Thymus (tissue), 11 donors: ENCODE measurements around the gene SHH. TPM values are rescaled to one million over a fixed set of nuclear protein-coding genes. Genes with fewer than 3 reads are reported as not detected.

Experiments used
- DNase-seq, 9 donors: peaks; one replicate each; pipeline ENCODE4 v3.0.0-alpha.2; 2013; ENCODE audit warnings: low spot score in 9 of 9, low read depth in 6 of 9, missing footprints in 1 of 9
- H3K27ac ChIP-seq, 2 donors: one replicate each; pipeline ENCODE4 v1.5.1; 2013; ENCODE audit warnings: control low read depth in 1 of 2, low read depth in 1 of 2, low read length in 1 of 2, mild to moderate bottlenecking in 1 of 2, moderate library complexity in 1 of 2
- H3K27me3 ChIP-seq, 2 donors: one replicate each; pipeline ENCODE4 v1.5.1; 2013; ENCODE audit warnings: low read length in 1 of 2; ENCODE audit not compliant: control insufficient read depth in 2 of 2, insufficient read depth in 1 of 2
- H3K36me3 ChIP-seq, 2 donors: one replicate each; pipeline ENCODE4 v1.5.1; 2013; ENCODE audit warnings: low read length in 1 of 2, mild to moderate bottlenecking in 1 of 2, moderate library complexity in 1 of 2; ENCODE audit not compliant: control insufficient read depth in 2 of 2, insufficient read depth in 2 of 2
- H3K4me1 ChIP-seq, 2 donors: one replicate each; pipeline ENCODE4 v1.5.1; 2013; ENCODE audit warnings: low read length in 2 of 2; ENCODE audit not compliant: control insufficient read depth in 2 of 2, insufficient read depth in 2 of 2
- H3K4me3 ChIP-seq, 2 donors: one replicate each; pipeline ENCODE4 v1.5.1; 2013; ENCODE audit warnings: low read length in 2 of 2, control low read depth in 1 of 2, mild to moderate bottlenecking in 1 of 2
- H3K9me3 ChIP-seq, 2 donors: one replicate each; pipeline ENCODE4 v1.5.1; 2013; ENCODE audit warnings: low read length in 1 of 2, mild to moderate bottlenecking in 1 of 2; ENCODE audit not compliant: control insufficient read depth in 2 of 2, insufficient read depth in 1 of 2
- WGBS: extraction: QIAGEN DNeasy Blood & Tissue Kit; methylation state at CpG from one replicate; pipeline ENCODE4 v1.1.7; 2013; 5-methylcytosine and 5-hydroxymethylcytosine counted together
- polyA plus RNA-seq: library from polyadenylated mRNA; stranded (reverse); fragments of 200-250 nt; gene quantifications from one replicate; pipeline ENCODE4 v1.2.3, GENCODE V29; 2013
- total RNA-seq: library from RNA; stranded (reverse); fragments of 120-200 nt; gene quantifications from one replicate; pipeline ENCODE4 v1.2.4, GENCODE V29; 2013
- donor health status: healthy.

The SHH gene
- total and polyA plus RNA-seq, 2 donors: 0.05 to 0.09 TPM

DNA sequence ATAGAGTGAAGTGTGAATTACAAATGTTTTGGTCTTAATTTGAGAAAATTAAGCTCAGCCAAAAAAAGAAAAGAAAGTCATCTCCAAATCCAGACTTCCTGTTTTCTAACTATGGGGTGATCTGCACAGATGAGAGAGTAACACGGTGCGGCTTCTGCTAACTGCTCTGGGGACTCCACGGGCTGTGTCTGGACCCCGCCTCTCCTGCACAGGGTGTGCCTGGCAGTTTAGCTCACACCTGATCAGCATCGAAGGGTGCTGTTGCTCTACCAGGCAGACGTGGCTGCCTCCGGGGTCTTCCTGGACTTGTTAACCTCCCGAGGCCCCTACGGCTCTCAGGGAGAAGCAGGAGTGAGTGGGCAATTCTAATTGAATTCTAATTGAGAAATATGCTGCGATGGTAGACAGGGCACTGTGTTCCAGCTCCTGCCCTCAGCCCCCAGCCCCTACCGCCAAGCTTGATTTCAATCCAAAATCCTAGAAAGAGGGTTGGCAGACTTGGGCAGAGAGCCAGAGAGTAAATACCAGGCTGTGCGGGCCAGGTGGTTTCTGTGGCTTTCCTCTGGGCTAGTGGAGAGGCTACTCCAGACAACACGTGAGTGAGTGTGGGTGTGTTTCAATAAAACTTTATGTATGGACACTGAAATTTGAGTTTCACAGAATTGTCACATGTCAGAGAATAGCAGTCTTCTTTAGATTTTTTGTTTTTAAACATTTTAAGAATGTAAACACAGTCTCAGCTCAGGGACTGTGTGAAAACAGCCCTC, 13.4 kb downstream of the SHH start:
- Histone ChIP-seq H3K4me1 (peaks cover 3 to 4% of the 10 kb centered on the region in 2 donors), H3K9me3 (peaks cover 0 to 7% of the 10 kb centered on the region in 2 donors), H3K27ac (no peak overlapping the region), H3K27me3 (peaks cover 68 to 88% of the 10 kb centered on the region in 2 donors), H3K36me3 (no peaks in the 10 kb centered on the region), H3K4me3 (no peak overlapping the region)
- DNase-seq: no peak
- 17% methylated on average over 13 of the region's 13 CpGs for WGBS

DNA sequence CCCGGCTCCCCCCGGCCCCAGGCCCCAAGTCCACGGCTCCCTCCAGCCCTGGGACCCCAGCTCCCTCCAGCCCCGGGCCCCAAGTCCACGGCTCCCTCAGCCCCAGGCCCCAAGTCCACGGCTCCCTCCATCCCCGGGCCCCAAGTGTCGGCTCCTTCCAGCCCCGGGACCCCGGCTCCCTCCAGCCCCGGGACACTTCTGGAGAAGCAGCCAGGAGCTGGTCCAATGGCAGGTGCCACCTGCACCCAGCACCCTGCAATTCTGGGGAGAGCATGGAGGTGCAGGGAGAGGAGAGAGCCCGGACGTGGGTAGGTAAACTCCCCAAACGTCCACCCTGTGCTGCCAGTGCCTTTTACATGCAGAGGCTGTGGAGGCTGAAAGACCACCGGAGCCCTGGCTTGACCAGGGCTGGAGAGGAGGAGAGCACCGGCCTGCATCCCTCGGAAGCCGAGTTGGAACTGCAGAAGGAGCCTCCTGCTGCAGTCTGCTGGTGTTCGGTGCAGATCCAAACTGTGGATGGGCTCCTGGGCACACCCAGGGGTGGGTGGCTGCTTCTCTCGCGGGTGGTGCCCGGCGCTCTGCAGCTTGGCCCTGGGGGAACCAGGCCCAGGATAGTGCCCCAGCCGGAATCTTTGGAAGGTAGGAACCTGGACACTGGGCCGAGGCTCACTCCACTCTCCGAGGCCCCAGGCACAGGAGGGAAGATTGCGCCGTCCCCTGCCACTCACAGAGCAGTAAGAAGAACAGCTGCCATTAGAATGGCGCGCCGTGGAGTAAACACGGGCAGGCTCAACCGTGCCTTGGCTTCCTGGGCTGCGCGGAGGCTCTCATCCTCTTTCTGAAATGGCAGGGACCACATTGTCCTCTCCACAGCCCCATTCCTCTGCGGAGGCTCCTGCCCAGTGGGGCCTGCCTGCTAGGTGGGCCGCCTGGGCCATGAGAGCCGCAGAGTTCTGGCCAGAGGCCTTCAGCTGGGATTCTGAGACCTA, 14.7 kb downstream of the SHH start:
- no peak for DNase-seq
- Histone ChIP-seq H3K27ac (no peak overlapping the region), H3K4me1 (peaks cover 0 to 3% of the 10 kb centered on the region in 2 donors), H3K9me3 (peaks cover 0 to 7% of the 10 kb centered on the region in 2 donors), H3K4me3 (no peak overlapping the region), H3K27me3 (peaks cover 55 to 81% of the 10 kb centered on the region in 2 donors), H3K36me3 (no peaks in the 10 kb centered on the region)
- 75% methylated on average over 38 of the region's 38 CpGs for WGBS

DNA sequence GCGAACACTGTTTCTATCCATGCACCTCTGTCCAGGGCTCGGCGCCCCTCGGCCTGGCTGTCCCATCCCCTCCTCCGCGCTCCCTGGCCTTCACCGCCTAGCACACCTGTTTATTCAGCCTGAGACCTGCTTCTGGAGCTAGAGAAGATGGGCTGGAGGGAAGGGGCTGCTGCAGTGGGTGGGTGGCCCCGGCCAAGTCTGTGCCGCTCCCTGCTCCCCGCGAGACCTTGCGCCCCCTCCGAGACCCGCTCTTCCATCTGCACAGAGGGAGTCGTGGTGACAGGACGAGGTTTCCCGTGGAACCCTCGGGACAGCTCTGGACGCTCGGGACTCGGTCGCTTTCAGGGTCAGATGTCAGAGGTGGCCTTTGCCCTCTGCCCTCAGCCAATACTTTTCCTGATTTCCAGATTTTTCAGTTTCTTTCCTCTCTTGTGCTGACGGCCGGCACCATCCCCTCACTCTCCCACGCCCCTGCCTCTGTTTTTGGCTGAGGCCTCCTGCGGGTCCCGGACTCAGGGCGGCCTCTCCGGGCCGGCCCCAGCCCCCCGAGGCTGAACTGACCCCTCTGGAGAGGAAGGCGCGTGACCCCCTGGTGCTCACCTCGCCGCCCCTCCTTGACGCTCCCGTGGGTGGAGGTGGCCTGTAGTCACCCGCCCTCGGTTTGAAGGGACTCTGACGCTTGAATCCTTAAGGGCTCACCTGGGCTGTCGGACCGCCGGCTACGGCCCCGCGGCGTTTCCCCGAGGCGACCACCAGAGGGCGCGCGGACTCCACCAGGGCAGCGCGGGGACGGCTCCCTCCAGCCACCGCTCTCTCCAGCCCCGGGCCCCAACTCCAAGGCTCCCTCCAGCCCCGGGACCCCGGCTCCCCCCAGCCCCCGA, 15.6 kb downstream of the SHH start:
- H3K27me3 ChIP-seq: peaks cover 46 to 72% of the 10 kb centered on the region in 2 donors
- peak in 5 of 9 donors; percentile 18 to 56 (median 35) for DNase-seq
- 32% methylated on average over 60 of the region's 60 CpGs for WGBS

DNA sequence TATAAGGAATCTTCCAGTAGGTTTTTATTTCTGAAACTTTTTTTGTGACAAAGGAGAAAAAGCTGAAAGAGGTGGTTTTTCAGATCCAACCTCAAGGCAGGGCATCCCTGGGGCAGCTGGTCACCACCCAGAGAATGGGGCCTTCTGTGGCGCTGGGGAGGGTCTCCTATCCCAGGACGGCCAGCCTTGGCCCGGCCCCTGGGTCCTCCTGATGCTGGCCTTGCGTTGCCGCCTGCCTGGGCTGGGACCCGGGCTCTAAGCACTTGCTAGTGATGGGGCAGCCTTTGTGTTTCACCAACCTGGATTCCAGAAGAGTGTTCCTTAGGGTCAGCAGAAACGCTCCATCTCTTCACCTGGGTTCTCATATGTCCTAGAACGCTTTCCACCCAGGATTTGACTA, 16.3 kb downstream of the SHH start:
- H3K36me3 ChIP-seq: no peaks in the 10 kb centered on the region
- DNase-seq: no peak

More for the DNA sequence above, 15.6 kb downstream of the SHH start:
- Histone ChIP-seq H3K4me3 (no peak overlapping the region), H3K4me1 (peaks cover 0 to 3% of the 10 kb centered on the region in 2 donors), H3K9me3 (peaks cover 0 to 7% of the 10 kb centered on the region in 2 donors), H3K27ac (no peak overlapping the region), H3K36me3 (no peaks in the 10 kb centered on the region)

DNA sequence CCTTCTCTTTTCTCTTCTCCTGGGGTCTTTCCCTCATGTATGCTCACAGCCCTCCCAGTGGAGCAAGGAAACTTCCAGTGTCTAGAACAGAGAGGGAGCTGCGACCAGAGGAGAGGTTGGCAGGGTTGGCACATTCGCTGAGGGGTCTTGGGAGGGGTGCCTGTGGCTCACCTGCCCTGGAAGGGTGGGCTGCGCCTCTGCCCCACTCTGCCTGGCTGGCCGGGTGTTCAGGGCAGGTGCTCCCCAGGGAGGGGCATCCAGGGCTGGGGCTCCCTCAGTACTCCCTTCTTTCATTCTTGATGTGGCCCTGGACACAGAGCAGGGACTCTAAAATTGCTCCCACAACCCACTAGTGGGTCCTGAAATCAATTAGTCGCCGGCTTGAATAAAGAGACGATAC, 16.9 kb downstream of the SHH start:
- peaks cover 0 to 3% of the 10 kb centered on the region in 2 donors for H3K4me1 ChIP-seq
- H3K4me3 ChIP-seq: no peak overlapping the region
- peaks cover 37 to 65% of the 10 kb centered on the region in 2 donors for H3K27me3 ChIP-seq
- WGBS: 95% methylated on average over 7 of the region's 7 CpGs
- peaks cover 0 to 7% of the 10 kb centered on the region in 2 donors for H3K9me3 ChIP-seq
- no peaks in the 10 kb centered on the region for H3K36me3 ChIP-seq
- H3K27ac ChIP-seq: no peak overlapping the region
- no peak for DNase-seq

More for the DNA sequence above, 16.3 kb downstream of the SHH start:
- 91% methylated on average over 8 of the region's 8 CpGs for WGBS
- Histone ChIP-seq H3K27ac (no peak overlapping the region), H3K9me3 (peaks cover 0 to 7% of the 10 kb centered on the region in 2 donors), H3K4me1 (peaks cover 0 to 3% of the 10 kb centered on the region in 2 donors), H3K4me3 (no peak overlapping the region), H3K27me3 (peaks cover 42 to 70% of the 10 kb centered on the region in 2 donors)

DNA sequence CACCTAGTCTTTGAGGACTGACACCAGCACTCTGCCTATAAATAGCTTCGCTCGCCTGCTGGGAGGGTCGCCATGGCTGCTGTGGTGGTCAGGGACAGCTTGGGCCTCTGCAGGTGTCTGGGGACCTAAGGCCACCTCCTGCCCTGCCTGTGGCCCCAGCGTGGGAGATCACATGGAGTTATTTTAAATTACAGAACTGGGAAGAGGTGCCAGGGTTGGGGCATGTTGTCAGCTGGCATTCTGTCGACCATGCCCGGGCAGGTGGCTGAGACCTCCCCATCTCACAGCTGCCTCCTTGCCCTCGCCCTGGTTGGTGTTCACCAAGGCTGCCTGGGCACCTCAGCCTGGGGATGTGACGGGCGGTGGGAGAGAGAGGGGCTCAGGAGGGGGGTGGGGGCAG, 18.1 kb downstream of the SHH start:
- 93% methylated on average over 9 of the region's 9 CpGs for WGBS
- Histone ChIP-seq H3K9me3 (peaks cover 0 to 4% of the 10 kb centered on the region in 2 donors), H3K4me1 (peaks cover 0 to 3% of the 10 kb centered on the region in 2 donors), H3K4me3 (no peak overlapping the region), H3K36me3 (no peaks in the 10 kb centered on the region), H3K27ac (no peak overlapping the region), H3K27me3 (peaks cover 26 to 60% of the 10 kb centered on the region in 2 donors)
- no peak for DNase-seq

DNA sequence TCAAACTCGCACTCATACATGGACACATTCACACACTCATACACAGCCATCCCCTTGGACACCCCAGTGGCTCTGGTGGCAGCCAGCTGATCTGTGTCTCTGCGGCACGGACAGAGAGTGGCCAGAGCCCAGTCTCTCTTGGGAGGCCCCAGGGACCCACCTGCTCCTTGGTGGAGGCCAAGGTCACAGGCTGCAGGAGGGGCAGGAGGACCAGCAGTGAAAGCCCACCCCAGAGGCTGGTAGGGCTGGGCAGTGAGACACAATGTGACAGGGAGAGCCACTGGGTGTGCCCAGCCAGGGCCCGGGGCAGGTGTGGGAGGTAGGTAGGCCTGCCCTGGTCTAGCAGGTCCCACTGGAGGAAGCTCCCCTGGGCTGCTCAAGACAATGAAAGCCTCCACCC, 18.5 kb downstream of the SHH start:
- no peak overlapping the region for H3K27ac ChIP-seq
- DNase-seq: no peak
- peaks cover 0 to 3% of the 10 kb centered on the region in 2 donors for H3K4me1 ChIP-seq
- no peaks in the 10 kb centered on the region for H3K36me3 ChIP-seq
- no peak overlapping the region for H3K4me3 ChIP-seq
- WGBS: 91% methylated on average over 4 of the region's 4 CpGs
- H3K9me3 ChIP-seq: peaks cover 0 to 4% of the 10 kb centered on the region in 2 donors
- peaks cover 24 to 60% of the 10 kb centered on the region in 2 donors for H3K27me3 ChIP-seq

DNA sequence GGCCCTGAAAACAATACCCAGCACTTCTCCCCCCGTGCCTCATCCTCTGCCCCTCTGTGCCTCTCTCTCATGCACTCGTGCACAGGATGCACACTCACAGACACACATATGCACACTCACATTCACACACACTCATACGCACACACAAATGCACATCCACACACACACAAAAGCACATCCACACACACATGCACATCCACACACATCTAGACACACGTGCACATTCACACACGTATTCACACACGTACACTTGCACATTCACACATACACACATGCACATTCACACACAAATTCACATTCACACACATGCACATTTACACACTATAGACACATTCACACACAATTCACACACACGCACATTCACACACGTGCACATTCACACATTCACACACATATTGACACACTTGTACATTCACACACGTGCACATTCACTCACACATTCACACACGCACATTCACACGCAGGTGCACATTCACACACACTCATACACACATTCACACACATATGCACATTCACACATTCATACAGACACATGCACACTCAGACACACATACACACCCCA, 19.2 kb downstream of the SHH start:
- no peak overlapping the region for H3K27ac ChIP-seq
- no peak for DNase-seq
- WGBS: 93% methylated on average over 11 of the region's 11 CpGs
- H3K27me3 ChIP-seq: peaks cover 22 to 56% of the 10 kb centered on the region in 2 donors
- H3K9me3 ChIP-seq: peaks cover 0 to 4% of the 10 kb centered on the region in 2 donors
- H3K4me1 ChIP-seq: peaks cover 0 to 3% of the 10 kb centered on the region in 2 donors
- H3K4me3 ChIP-seq: no peak overlapping the region
- no peaks in the 10 kb centered on the region for H3K36me3 ChIP-seq
